HepG2 (cell line): ENCODE data around the gene SMIM41. TPM values are rescaled to one million over a fixed set of nuclear protein-coding genes. Genes with fewer than 3 reads are reported as not detected.
A peak's percentile ranks its signal among the peaks of the same experiment; 100 is the strongest.

ENCODE experiments used
- ATAC-seq: fragments of 200-7000 bp; cut with Tn5 transposase; 3 replicates; pipeline ENCODE4 v1.9.1; 2020; ENCODE audit warnings: mild to moderate bottlenecking, moderate library complexity
- BruUV-seq: library from RNA; stranded (reverse); fragments of 400-500 nt; replicated peaks from 2 replicates; lab custom pipeline; 2021; lab: Mats Ljungman, UMichigan
- CTCF ChIA-PET: fragments of 300-600 bp; formaldehyde crosslinking; extraction: SDS; loops from one replicate; lab custom pipeline; 2021; ENCODE audit warnings: low total read pairs, inconsistent platforms, low intra/inter-chr PET ratio; lab: Yijun Ruan, JAX
- POLR2A ChIA-PET: fragments of 350-600 bp; sonication (Branson Sonifier 250); formaldehyde crosslinking; loops from one replicate; lab custom pipeline; 2020; ENCODE audit warnings: antibody characterized with exemption, inconsistent platforms; lab: Yijun Ruan, JAX
- DNase-seq: peaks from one replicate; pipeline ENCODE4 v3.0.0-alpha.2; 2015; ENCODE audit warnings: low spot score
- FAIRE-seq: peaks from 3 replicates; lab custom pipeline; 2011; peaks lifted over from hg19 to GRCh38; lab: Jason Lieb, UNC
- H2AFZ ChIP-seq: one replicate; pipeline ENCODE4 v1.6.1; 2011; ENCODE audit warnings: low read length, inconsistent platforms
- H3K27ac ChIP-seq: fragments of 300-600 bp; 3 replicates; pipeline ENCODE4 v1.8.0; 2011; ENCODE audit warnings: mixed run types, mild to moderate bottlenecking, mixed read lengths, low read length, inconsistent platforms; ENCODE audit not compliant: insufficient read depth; ENCODE audit errors: extremely low read length
- H3K27me3 ChIP-seq, 2 experiments: fragments of 200-600 bp in 1 of 2; 2 replicates in 1 of 2; 3 replicates in 1 of 2; pipeline versions ENCODE4 v1.6.0 to v1.8.0; 2011; ENCODE audit warnings: low read length in 2 of 2, mild to moderate bottlenecking in 2 of 2, moderate library complexity in 2 of 2, inconsistent platforms in 1 of 2; ENCODE audit not compliant: insufficient read depth in 2 of 2, control insufficient read depth in 1 of 2
- H3K36me3 ChIP-seq, 2 experiments: fragments of 200-600 bp in 1 of 2; replicated peaks in 1 of 2; 2 replicates in 1 of 2; 3 replicates in 1 of 2; pipeline versions ENCODE4 v1.5.1 to v1.8.0; 2011; ENCODE audit warnings: low read length in 2 of 2, inconsistent platforms in 1 of 2; ENCODE audit not compliant: insufficient read depth in 2 of 2, control insufficient read depth in 1 of 2
- H3K4me1 ChIP-seq: 2 replicates; pipeline ENCODE4 v1.5.1; 2012; ENCODE audit warnings: low read length, inconsistent platforms; ENCODE audit not compliant: insufficient read depth
- H3K4me2 ChIP-seq: 2 replicates; pipeline ENCODE4 v1.6.0; 2011; ENCODE audit warnings: low read depth, low read length, inconsistent platforms
- H3K4me3 ChIP-seq, 3 experiments: fragments of 200-600 bp in 1 of 3; sonication (generic), shearing (Covaris generic) in 1 of 3; replicated peaks in 1 of 3; 2 replicates each; pipeline ENCODE4 v1.5.1; 2011 to 2016; ENCODE audit warnings: low read length in 3 of 3, inconsistent platforms in 2 of 3, low read depth in 2 of 3, mild to moderate bottlenecking in 2 of 3, control low read depth in 1 of 3, mixed read lengths in 1 of 3; ENCODE audit not compliant: insufficient read depth in 1 of 3
- H3K79me2 ChIP-seq: one replicate; pipeline ENCODE4 v1.6.1; 2011; ENCODE audit warnings: low read length, inconsistent platforms; ENCODE audit not compliant: insufficient read depth
- H3K9ac ChIP-seq: 2 replicates; pipeline ENCODE4 v1.6.0; 2011; ENCODE audit warnings: mild to moderate bottlenecking, low read depth, low read length, inconsistent platforms; ENCODE audit not compliant: insufficient read depth
- H3K9me3 ChIP-seq: 2 replicates; pipeline ENCODE4 v1.5.1; 2012; ENCODE audit warnings: mild to moderate bottlenecking, low read length
- H4K20me1 ChIP-seq: 2 replicates; pipeline ENCODE4 v1.6.0; 2011; ENCODE audit warnings: inconsistent platforms, mild to moderate bottlenecking, low read length, moderate library complexity; ENCODE audit not compliant: insufficient read depth
- DMAP1 ChIP-seq: IDR thresholded peaks from 2 replicates; pipeline ENCODE4 v1.6.1; 2016
- KAT8 ChIP-seq: IDR thresholded peaks from 2 replicates; pipeline ENCODE4 v1.6.1; 2016; ENCODE audit warnings: missing genetic modification reagents, missing compliant biosample characterization
- MEIS2 ChIP-seq: sonication (generic); formaldehyde crosslinking; IDR thresholded peaks from 2 replicates; pipeline ENCODE4 v1.9.0; 2021; ENCODE audit warnings: mild to moderate bottlenecking, missing genetic modification reagents
- NRL ChIP-seq: sonication (generic); formaldehyde crosslinking; IDR thresholded peaks from 2 replicates; pipeline ENCODE4 v1.5.0; 2020; ENCODE audit warnings: missing genetic modification reagents, mild to moderate bottlenecking, moderate library complexity, borderline replicate concordance
- RAD21 ChIP-seq: fragments of 450-650 bp; formaldehyde crosslinking; IDR thresholded peaks from 2 replicates; pipeline ENCODE4 v1.5.0; 2020; ENCODE audit warnings: mild to moderate bottlenecking
- STAG1 ChIP-seq: sonication (generic); formaldehyde crosslinking; IDR thresholded peaks from 2 replicates; pipeline ENCODE4 v1.4.0; 2020; ENCODE audit warnings: missing genetic modification reagents
- TBX3 ChIP-seq: fragments of 450-650 bp; IDR thresholded peaks from 2 replicates; pipeline ENCODE4 v1.6.1; 2017; ENCODE audit warnings: antibody characterized with exemption, mild to moderate bottlenecking, inconsistent platforms, borderline replicate concordance
- ZFAT ChIP-seq: sonication (generic); formaldehyde crosslinking; conservative IDR thresholded peaks from 2 replicates; pipeline ENCODE4 v1.8.1; 2023; ENCODE audit warnings: missing genetic modification reagents, inconsistent platforms
- ZNF17 ChIP-seq: sonication (generic); formaldehyde crosslinking; IDR thresholded peaks from 2 replicates; pipeline ENCODE4 v1.5.0; 2020; ENCODE audit warnings: mild to moderate bottlenecking, missing genetic modification reagents
- ZNF432 ChIP-seq: sonication (generic); formaldehyde crosslinking; IDR thresholded peaks from 2 replicates; pipeline ENCODE4 v1.5.0; 2020; ENCODE audit warnings: missing genetic modification reagents, mild to moderate bottlenecking, borderline replicate concordance
- ZNF619 ChIP-seq: sonication (generic); formaldehyde crosslinking; IDR thresholded peaks from 2 replicates; pipeline ENCODE4 v1.4.0; 2020; ENCODE audit warnings: mild to moderate bottlenecking, missing genetic modification reagents
- WGBS: methylation state at CpG from one replicate; pipeline ENCODE4 v1.1.6; 2017; ENCODE audit warnings: low lambda C conversion rate; 5-methylcytosine and 5-hydroxymethylcytosine counted together
- in situ Hi-C: cut with HindIII; loops from 2 replicates; pipeline ENCODE4 v1.10.0; 2017; ENCODE audit warnings: low pct_unique_long_range_greater_than_20kb; ENCODE audit not compliant: extremely low pct_ligation_motif_present
- intact Hi-C: fragments of 100-400 bp; cut with micrococcal nuclease; formaldehyde crosslinking; loops from one replicate; pipeline ENCODE4 v1.10.0; 2022; ENCODE audit not compliant: unreplicated experiment
- polyA plus RNA-seq, 8 experiments: library from polyadenylated mRNA; depleted of rRNA in 3 of 8; stranded (reverse) in 7 of 8; unstranded in 1 of 8; fragments of >200 nt; fragmentation: Illumina TruSeq in 4 of 8; extraction: Trizol in 4 of 8; gene quantifications; 2 replicates each; pipeline versions ENCODE4 v1.2.1 to v1.2.3, GENCODE V29; 2011 to 2016; ENCODE audit warnings: low read depth in 4 of 8, missing spikeins in 1 of 8, mixed read lengths in 1 of 8; ENCODE audit not compliant: insufficient read depth in 1 of 8
- total RNA-seq, 5 experiments: library from RNA; depleted of rRNA; stranded (reverse); fragments of >200 nt; fragmentation: Illumina TruSeq; extraction: Trizol; gene quantifications; 2 replicates each; pipeline ENCODE4 v1.2.3, GENCODE V29; 2016; ENCODE audit warnings: low read depth in 1 of 5
- TF ChIP-seq, protein P1 (sequence below): sonication (generic); formaldehyde crosslinking; IDR thresholded peaks from 2 replicates; pipeline ENCODE4 v1.4.0; 2020; ENCODE audit warnings: missing genetic modification reagents, mild to moderate bottlenecking, borderline replicate concordance
- TF ChIP-seq, protein P2 (sequence below): sonication (generic); formaldehyde crosslinking; conservative IDR thresholded peaks from 2 replicates; pipeline ENCODE4 v1.8.0; 2022; ENCODE audit warnings: mild to moderate bottlenecking, moderate library complexity, missing genetic modification reagents
- TF ChIP-seq, protein P3 (sequence below): sonication (generic); formaldehyde crosslinking; IDR thresholded peaks from 2 replicates; pipeline ENCODE4 v1.5.0; 2020; ENCODE audit warnings: missing genetic modification reagents
- TF ChIP-seq, protein P4 (sequence below): sonication (generic); formaldehyde crosslinking; IDR thresholded peaks from 2 replicates; pipeline ENCODE4 v1.4.0; 2020; ENCODE audit warnings: mild to moderate bottlenecking, missing genetic modification reagents
- TF ChIP-seq, protein P5 (sequence below): sonication (generic); formaldehyde crosslinking; IDR thresholded peaks from 2 replicates; pipeline ENCODE4 v1.4.0; 2020; ENCODE audit warnings: missing genetic modification reagents

SMIM41 gene
- total and polyA plus RNA-seq, 2 of the 13 experiments (the other 11 are each of a cell fraction or from before 2014, with no cell fraction given) = not detected

DNA sequence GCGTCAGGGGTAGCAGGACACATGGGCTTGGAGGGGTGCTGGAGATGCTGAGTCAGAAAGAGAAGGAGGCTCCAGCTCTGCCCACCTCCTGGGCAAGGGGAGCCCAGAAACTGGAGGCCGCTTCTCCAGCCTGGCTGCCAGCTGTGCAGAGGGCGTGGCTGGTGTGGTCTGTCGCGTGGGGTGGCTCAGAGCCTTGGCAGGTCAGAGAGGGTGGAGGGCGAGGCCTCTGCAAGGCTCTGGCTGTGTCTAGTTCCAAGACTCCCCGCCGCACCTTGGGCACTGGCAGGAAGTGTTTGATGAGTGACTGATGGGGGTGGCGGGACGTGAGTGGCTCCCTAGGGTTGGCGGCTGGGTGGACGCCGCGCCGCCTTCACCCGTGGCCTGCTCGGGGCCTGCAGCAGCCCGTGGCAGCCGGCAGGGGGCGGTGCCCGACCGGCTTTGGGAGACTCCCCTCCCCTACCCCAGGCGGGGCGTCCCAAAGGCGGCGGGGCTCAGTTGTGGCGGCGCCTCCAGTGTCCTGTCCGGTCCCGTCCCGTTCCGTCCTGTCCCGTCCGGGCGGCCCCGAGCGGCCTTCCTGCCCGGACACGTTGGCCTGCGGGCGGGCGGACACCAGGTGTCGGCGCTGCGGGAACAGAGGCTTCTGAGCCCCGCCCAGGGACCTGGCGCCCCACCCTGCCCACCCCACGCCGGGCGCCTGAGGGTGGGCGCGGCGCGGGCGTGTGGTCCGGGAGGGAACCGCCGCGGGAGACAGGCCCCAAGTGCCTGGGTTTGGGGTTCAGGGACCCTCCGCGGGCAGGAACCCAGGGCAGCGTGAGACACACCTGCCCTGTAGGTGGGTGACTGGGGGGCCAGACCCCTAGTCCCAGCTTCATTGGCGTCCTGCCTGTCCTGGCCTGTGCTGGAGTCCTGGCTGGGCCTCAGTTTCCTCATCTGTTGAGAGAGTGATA lies 72.6 kb downstream of the SMIM41 start:
- H3K27ac ChIP-seq = no peak overlapping the region
- no peak overlapping the region for H3K4me2 ChIP-seq
- no peaks in the 10 kb centered on the region for H3K36me3 ChIP-seq
- no peak overlapping the region for H3K4me3 ChIP-seq
- DNase-seq (no peak), ATAC-seq (peak; percentile 36), FAIRE-seq (no peak)
- BruUV-seq = no TSS peak
- no peaks in the 10 kb centered on the region for H3K79me2 ChIP-seq
- POLR2A ChIA-PET = no interaction called here
- no peaks in the 10 kb centered on the region for H3K9me3 ChIP-seq
- WGBS = 29% methylated on average over 2 of the region's 63 CpGs
- no peak overlapping the region for H3K9ac ChIP-seq
- H4K20me1 ChIP-seq = no peaks in the 10 kb centered on the region
- H3K4me1 ChIP-seq = peaks cover 7% of the 10 kb centered on the region; the same call in 1 of the 2 replicates
- H2AFZ ChIP-seq = no peak overlapping the region
- 0 out of 5 replicates have a peak, but pooled peaks cover 0 to 1% of the 10 kb centered on the region in 2 experiments for H3K27me3 ChIP-seq
- in situ Hi-C loops = no loop called here
- intact Hi-C loops = no loop called here
- CTCF ChIA-PET = interaction anchor here (1.1 kb wide), 1 partner anchor 175 kb away, joined by 5 read pairs; no protein-coding TSS in a partner anchor
- TF ChIP-seq TBX3 = no peak
- no peak for TF ChIP-seq KAT8
- peak; percentile 41; the same call in 1 of the 2 replicates for TF ChIP-seq RAD21 (CRISPR knock-in tag)
- TF ChIP-seq, protein P1, sequence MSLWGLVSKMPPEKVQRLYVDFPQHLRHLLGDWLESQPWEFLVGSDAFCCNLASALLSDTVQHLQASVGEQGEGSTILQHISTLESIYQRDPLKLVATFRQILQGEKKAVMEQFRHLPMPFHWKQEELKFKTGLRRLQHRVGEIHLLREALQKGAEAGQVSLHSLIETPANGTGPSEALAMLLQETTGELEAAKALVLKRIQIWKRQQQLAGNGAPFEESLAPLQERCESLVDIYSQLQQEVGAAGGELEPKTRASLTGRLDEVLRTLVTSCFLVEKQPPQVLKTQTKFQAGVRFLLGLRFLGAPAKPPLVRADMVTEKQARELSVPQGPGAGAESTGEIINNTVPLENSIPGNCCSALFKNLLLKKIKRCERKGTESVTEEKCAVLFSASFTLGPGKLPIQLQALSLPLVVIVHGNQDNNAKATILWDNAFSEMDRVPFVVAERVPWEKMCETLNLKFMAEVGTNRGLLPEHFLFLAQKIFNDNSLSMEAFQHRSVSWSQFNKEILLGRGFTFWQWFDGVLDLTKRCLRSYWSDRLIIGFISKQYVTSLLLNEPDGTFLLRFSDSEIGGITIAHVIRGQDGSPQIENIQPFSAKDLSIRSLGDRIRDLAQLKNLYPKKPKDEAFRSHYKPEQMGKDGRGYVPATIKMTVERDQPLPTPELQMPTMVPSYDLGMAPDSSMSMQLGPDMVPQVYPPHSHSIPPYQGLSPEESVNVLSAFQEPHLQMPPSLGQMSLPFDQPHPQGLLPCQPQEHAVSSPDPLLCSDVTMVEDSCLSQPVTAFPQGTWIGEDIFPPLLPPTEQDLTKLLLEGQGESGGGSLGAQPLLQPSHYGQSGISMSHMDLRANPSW = no peak
- TF ChIP-seq, protein P2, sequence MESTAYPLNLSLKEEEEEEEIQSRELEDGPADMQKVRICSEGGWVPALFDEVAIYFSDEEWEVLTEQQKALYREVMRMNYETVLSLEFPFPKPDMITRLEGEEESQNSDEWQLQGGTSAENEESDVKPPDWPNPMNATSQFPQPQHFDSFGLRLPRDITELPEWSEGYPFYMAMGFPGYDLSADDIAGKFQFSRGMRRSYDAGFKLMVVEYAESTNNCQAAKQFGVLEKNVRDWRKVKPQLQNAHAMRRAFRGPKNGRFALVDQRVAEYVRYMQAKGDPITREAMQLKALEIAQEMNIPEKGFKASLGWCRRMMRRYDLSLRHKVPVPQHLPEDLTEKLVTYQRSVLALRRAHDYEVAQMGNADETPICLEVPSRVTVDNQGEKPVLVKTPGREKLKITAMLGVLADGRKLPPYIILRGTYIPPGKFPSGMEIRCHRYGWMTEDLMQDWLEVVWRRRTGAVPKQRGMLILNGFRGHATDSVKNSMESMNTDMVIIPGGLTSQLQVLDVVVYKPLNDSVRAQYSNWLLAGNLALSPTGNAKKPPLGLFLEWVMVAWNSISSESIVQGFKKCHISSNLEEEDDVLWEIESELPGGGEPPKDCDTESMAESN (CRISPR knock-in tag) = no peak
- TF ChIP-seq NRL (CRISPR knock-in tag) = no peak
- TF ChIP-seq ZNF17 (CRISPR knock-in tag) = no peak
- no peak for TF ChIP-seq ZNF619 (CRISPR knock-in tag)
- peak; percentile 39 for TF ChIP-seq STAG1 (CRISPR knock-in tag)
- no peak for TF ChIP-seq MEIS2
- TF ChIP-seq, protein P3, sequence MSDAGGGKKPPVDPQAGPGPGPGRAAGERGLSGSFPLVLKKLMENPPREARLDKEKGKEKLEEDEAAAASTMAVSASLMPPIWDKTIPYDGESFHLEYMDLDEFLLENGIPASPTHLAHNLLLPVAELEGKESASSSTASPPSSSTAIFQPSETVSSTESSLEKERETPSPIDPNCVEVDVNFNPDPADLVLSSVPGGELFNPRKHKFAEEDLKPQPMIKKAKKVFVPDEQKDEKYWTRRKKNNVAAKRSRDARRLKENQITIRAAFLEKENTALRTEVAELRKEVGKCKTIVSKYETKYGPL (CRISPR knock-in tag) = no peak
- TF ChIP-seq ZFAT (CRISPR knock-in tag) = no peak
- TF ChIP-seq ZNF432 (CRISPR knock-in tag) = no peak
- no peak for TF ChIP-seq DMAP1
- TF ChIP-seq, protein P4, sequence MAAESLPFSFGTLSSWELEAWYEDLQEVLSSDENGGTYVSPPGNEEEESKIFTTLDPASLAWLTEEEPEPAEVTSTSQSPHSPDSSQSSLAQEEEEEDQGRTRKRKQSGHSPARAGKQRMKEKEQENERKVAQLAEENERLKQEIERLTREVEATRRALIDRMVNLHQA (CRISPR knock-in tag) = no peak
- TF ChIP-seq, protein P5, sequence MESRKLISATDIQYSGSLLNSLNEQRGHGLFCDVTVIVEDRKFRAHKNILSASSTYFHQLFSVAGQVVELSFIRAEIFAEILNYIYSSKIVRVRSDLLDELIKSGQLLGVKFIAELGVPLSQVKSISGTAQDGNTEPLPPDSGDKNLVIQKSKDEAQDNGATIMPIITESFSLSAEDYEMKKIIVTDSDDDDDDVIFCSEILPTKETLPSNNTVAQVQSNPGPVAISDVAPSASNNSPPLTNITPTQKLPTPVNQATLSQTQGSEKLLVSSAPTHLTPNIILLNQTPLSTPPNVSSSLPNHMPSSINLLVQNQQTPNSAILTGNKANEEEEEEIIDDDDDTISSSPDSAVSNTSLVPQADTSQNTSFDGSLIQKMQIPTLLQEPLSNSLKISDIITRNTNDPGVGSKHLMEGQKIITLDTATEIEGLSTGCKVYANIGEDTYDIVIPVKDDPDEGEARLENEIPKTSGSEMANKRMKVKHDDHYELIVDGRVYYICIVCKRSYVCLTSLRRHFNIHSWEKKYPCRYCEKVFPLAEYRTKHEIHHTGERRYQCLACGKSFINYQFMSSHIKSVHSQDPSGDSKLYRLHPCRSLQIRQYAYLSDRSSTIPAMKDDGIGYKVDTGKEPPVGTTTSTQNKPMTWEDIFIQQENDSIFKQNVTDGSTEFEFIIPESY (CRISPR knock-in tag) = peak; percentile 84
